Fibroblast of skin of right biceps (primary cell): ENCODE results near the gene TAB3.
A peak's percentile ranks its signal among the peaks of the same experiment; 100 is the strongest.

ENCODE experiments used
- DNase-seq: peaks from one replicate; pipeline ENCODE4 v3.0.0-alpha.2; 2013

The TAB3 gene

DNA sequence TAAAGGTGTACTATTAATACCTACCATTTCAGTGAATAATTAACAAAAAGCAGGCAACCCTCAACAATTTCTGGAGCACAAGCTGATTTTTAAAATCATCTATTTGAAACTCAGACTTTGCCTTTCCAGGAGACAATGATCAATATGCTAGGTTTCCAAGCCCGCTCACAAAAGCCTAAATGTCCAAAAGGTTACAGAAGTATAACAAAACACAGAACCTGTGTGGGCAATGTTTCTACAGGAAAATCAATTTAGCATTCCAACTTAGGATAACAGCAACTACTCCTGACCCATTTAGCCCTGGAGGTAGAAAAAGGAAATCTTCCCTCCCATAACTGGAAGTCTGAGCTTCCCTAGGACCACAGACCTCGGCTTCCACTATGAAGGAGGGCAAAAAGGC, 3.9 kb downstream of the TAB3 start:
- DNase-seq: no peak

- DNase-seq: no peak
These were observed 5.9 kb downstream of the TAB3 start for GRCh38 chrX:30883138-30883537.

DNA sequence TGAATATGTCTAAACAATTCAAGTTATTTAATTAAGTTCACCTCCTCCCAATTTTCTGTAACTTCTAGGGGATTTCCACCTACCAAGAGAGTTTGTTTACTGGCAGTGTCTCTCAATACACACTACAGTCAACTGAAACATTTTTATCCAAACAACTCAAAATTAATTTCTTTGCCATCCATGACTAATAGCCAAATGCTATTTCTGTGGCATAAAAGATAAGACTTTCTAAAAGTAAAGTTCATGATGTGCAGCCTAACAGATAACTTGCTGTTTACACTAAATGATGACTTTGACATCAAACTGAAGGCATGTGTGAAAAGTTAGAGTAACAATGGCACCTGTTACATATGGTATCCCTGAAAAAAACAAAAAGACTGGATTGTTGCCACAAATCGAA, 7.3 kb downstream of the TAB3 start:
- no peak for DNase-seq

DNA sequence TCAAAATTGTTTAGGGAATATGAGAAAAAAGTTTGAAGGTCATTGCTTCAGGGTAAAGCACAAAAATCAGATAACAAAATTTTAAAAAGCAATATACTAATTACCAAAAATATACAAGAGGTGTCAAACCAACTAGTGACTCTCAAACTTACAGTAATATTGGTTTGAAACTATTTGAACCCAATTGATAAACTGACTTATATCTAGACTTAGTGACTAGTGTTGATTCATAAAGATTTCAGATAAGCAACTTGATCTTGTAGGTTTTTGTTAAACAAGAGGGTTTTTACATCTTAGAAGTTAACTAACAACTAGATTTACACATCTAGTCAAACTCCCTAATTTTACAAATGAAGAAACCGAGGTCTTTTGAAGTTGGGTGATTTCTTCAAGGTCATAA, 7.7 kb downstream of the TAB3 start:
- DNase-seq: no peak

- DNase-seq: no peak
These were observed 9.0 kb downstream of the TAB3 start for GRCh38 chrX:30880058-30880457.

DNA sequence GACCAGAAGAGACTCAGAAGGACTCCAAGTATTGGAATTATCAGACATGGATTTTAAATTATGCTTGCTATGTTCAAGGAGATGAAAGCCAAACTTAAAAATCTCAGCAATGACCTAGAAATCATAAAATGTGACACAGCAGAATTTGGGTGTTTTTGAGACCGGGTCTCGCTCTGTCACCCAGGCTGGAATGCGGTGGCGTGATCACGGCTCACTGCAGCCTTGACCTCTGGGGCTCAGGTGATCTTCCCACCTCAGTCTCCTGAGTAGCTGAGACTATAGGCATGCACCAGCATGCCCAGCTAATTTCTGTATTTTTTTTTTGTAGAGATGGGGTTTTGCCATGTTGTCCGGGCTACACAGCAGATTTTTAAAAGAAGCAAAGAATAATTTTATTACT, 12.7 kb downstream of the TAB3 start:
- DNase-seq: no peak

DNA sequence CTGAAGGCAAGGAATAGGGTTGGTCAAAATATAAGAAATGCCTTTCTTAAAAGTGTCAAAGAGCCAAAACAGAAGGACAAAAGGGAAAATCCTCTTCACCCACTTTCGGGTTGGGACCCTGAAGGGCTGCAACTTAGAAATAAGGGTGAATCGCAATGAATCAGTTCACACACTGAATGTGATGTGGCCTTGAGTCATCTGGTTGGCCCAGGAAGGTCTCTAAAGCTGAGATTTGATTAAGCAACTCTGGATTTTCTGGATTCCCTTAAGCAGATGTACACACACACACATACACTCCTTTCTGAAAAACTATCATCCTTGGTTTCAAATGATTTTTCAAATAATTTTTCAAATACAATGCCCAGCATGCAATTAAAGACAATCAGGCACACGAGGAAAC, 13.1 kb downstream of the TAB3 start:
- peak; percentile 81 for DNase-seq

- DNase-seq: no peak
These were observed 14.2 kb downstream of the TAB3 start for GRCh38 chrX:30874851-30875250.

DNA sequence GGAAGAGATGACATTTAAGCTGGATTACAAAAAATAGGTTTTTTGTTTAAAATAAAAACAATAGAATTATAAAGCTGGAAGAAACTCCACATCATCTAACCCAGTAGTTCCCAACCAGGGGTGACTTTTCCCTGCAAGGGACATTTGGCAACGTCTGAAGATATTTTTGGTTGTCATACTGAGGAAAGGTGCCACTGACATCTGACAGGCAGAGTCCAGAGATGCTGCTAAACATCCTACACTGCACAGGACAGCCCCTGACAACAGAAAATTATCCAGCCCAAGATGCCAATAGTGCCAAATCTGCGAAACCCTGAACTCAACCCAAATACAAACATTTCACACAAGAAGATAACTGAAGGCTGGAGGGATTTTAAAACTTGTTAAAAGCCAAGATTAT, 18.5 kb downstream of the TAB3 start:
- DNase-seq: no peak

GRCh38 chrX:30865612-30866011, 23.4 kb downstream of the TAB3 start:
- no peak for DNase-seq

GRCh38 chrX:30865015-30865414, 24.0 kb downstream of the TAB3 start:
- no peak for DNase-seq

DNA sequence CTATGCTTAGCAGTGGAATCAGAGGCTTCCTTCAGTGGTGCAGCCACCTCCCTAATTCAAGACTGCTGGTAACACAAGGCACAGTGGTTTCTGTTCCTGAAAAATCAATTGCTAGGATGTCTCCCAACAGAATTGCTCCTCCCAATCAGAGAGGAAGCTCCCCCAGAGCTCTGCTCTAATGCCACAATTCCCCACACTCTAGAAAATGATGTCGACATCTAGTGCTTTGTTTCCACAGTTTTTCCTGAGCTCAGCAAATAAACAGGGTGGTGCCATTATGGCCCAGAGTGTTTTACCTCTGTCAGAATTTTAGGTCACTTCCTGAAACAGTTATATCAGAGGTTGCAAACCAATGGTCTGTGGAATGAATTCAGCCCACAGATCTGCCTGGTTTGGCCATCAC, 24.7 kb downstream of the TAB3 start:
- DNase-seq: no peak

GRCh38 chrX:30863974-30864373, 25.1 kb downstream of the TAB3 start:
- no peak for DNase-seq

DNA sequence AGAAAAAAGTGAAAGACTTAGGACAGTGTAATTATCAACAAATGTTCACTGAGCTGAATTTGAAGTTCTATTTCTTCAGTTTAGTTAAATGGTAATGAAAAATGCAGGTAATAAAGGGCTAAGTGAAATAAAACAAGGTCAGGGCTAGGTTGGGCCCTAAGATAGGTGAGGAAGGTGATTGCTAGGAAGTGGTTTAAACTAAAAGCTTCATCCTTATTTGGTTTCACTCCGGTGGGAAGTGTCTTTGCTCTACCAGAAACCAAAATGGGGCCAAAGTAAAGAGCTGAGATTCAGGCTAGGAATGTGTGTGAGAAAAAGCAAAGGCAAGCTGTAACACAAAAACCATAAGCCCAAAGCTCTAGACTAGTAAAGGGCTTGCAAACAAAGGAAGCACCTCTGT, 31.0 kb downstream of the TAB3 start:
- DNase-seq: no peak

DNA sequence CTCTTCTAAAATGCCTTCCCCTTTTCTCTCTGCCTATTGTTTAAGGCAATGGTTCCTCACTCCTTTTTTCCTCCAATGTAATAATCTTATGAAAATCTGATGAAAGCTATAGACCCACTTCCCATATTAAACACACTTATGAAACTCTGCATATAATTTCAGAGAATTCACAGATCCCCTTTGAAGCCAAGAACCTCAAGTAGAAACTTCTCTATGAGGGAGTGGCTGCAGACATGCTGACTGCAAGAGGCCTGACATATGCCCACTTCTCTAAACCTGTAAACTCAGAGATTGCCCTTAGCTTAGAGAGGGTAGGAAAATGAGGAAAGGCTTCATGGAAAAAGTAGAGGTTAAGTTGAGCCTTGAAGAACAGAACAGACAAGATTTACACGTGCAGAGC, 37.6 kb downstream of the TAB3 start:
- DNase-seq: no peak

DNA sequence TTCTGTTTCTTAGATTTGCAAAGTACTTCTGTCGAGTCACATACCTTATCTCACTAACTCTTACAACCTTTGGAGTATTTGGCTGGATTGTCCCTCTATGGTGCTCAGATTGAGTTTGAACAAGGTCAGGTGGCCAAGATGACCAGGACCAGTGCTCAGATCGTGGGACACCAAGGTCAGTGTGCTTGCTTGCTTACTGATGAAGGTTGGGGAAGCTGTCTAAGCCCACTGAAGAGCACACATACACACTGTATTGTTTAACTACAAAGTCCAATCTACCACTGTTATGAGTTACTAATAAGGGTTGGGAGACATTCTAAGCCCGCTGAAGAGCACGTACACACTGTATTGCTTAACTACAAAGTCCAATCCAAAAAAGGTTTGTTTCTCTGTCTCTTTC, 53.7 kb downstream of the TAB3 start:
- no peak for DNase-seq

DNA sequence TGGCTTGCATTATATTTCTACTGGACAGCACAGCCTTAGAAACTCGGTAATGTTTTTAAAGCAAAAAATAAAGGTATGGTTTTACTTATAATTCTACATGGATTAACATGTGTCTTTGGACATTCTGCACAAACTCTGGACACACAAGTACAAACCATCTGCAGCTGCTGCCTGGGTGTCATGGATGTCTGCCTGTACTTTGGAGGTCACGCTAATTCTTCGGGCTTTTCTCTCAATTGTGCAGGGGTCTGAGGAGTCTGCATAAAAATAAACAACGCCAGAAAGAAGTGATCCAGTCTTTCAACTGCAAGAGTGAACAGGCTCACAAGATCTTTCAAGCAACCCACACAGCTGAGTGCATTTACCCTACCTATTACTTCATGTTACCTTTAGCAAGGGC, 55.2 kb downstream of the TAB3 start:
- no peak for DNase-seq

- DNase-seq: no peak
These were observed 58.0 kb downstream of the TAB3 start for GRCh38 chrX:30831082-30831481.

- DNase-seq: no peak
These were observed 58.6 kb downstream of the TAB3 start for GRCh38 chrX:30830326-30830943.

DNA sequence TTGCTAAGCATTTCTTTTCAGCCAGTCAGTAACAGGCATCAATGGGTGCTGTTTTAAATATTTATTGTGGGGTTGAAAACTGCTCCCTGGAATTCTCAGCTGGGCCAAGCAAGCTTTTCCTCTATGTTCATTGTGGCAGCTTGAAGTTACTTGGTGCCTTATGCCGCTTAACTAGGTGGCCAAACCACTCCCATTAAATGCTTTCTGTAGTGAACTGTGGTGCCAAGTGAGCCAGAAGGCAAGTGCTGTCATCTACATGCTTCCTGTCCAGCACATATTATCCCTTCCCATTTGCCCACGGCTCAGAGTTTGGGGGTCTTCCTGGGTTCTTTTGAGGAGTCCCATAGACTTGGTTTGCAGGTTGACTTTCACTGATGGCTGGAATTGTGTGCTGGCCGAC, 64.8 kb downstream of the TAB3 start:
- DNase-seq: no peak

DNA sequence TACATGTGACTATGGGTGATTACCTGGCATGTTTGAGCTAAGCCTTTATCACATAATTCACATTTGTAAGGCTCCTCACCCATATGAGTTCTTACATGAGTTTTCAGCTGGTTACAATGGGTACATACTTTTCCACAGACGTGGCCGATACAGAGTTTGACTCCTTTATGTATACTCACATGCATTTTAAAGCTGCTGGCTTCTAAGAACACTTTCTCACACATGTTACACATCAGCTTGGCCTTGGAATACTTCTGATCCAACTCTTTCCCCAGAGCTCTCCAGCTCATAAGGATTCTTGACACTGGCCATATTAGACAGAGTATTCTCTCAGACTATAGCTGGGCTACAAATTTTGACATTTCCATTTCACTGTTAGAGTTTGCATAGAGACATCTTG, 66.3 kb downstream of the TAB3 start:
- peak; percentile 20 for DNase-seq

DNA sequence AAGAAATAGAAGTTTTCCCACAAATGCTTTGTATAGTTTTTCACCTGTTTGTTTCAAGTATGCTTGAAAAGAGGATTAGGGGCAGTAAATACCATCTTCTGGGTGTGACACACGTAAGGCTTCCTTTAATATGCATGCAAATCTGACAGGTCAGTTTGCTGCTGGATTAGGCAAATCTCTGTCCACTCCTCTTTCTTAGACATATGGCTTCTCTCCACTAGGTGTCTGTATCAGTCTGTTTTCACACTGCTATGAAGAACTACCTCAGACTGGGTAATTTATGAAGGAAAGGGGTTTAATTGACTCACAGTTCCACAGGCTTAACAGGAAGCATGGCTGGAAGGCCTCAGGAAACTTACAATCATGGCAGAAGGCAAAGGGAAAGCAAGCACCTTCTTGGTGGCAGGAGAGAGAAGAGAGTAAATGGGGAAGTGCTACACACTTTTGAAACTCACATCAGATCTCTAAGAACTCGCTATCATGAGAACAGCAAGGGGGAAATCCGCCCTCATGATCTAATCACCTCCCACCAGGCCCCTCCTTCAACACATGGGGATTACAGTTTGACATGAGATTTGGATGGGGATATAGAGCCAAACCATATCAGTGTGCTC, 66.9 kb downstream of the TAB3 start:
- peak; percentile 3 for DNase-seq

DNA sequence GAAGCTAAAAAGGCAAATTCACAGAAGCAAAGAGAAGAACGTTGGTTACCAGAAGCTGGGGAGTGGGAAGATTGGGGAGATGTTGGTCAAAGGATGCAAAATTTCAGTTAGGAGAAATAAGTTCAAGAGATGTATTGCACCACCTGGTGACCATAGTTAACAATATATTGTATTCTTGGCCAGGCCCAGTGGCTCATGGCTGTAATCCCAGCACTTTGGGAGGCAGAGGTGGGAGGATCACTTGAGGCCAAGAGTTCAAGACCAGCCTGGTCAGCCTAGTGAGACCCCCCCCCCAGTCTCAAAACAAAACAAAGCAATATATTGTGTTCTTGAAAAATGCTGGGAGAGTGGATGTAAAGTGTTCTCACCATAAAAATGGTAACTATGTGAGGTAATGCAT, 67.9 kb downstream of the TAB3 start:
- DNase-seq: no peak

DNA sequence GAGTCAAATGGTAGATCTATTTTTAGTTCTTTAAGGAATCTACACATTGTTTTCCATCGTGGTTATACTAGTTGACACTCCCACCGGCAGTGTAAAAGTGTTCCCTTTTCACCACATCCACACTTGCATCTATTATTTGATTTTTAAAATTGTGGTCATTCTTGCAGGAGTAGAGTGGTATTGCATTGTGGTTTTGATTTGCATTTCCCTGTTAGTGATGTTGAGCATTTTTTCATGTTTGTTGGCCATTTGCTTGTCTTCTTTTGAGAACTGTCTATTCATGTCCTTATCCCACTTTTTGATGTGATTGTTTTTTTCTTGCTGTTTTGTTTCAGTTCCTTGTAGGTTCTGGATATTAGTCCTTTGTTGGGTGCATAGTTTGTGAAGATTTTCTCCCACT, 70.0 kb downstream of the TAB3 start:
- DNase-seq: no peak

- DNase-seq: no peak
These were observed 73.0 kb downstream of the TAB3 start for GRCh38 chrX:30816079-30816478.
